Caco-2 (cell line): ENCODE measurements around the gene GZMM. TPM values are rescaled to one million over a fixed set of nuclear protein-coding genes. Genes with fewer than 3 reads are reported as not detected.

Experiments
- BruUV-seq: library from RNA; stranded (reverse); fragments of 400-500 nt; replicated peaks from 2 replicates; lab custom pipeline; 2021; lab: Mats Ljungman, UMichigan
- CTCF ChIA-PET: fragments of 300-600 bp; sonication (Branson Sonifier 250); formaldehyde crosslinking; loops from one replicate; lab custom pipeline; 2022; ENCODE audit warnings: antibody characterized with exemption; lab: Charles Lee
- POLR2A ChIA-PET: fragments of 300-600 bp; sonication (Branson Sonifier 250); formaldehyde crosslinking; loops from one replicate; lab custom pipeline; 2022; ENCODE audit warnings: antibody characterized with exemption; lab: Charles Lee
- DNase-seq, 2 experiments: peaks; one replicate each; pipeline versions ENCODE4 v3.0.0 to v3.0.0-alpha.2; 2020 to 2022
- H3K27me3 ChIP-seq: replicated peaks from 2 replicates; pipeline ENCODE4 v1.6.0; 2011; ENCODE audit warnings: low read length; ENCODE audit not compliant: control insufficient read depth, insufficient read depth
- H3K36me3 ChIP-seq: 2 replicates; pipeline ENCODE4 v1.5.1; 2011; ENCODE audit warnings: low read length; ENCODE audit not compliant: control insufficient read depth, insufficient read depth
- H3K4me1 ChIP-seq: fragments of 250-450 bp; sonication (Bioruptor Pico); 2 replicates; pipeline ENCODE4 v1.5.1; 2020; ENCODE audit warnings: mild to moderate bottlenecking
- H3K4me3 ChIP-seq: 2 replicates; pipeline ENCODE4 v1.5.1; 2011; ENCODE audit warnings: low read depth, mild to moderate bottlenecking, control low read depth, low read length
- H3K9me3 ChIP-seq: fragments of 250-450 bp; sonication (Bioruptor Pico); 2 replicates; pipeline ENCODE4 v1.5.1; 2020; ENCODE audit warnings: mild to moderate bottlenecking, moderate library complexity
- H3K27ac Mint-ChIP-seq: one replicate; pipeline ENCODE4 v1.8.0; 2022; ENCODE audit warnings: mixed read lengths; ENCODE audit not compliant: unreplicated experiment
- H3K27me3 Mint-ChIP-seq: one replicate; pipeline ENCODE4 v1.8.0; 2022; ENCODE audit warnings: mixed read lengths; ENCODE audit not compliant: insufficient read depth, unreplicated experiment
- H3K36me3 Mint-ChIP-seq: one replicate; pipeline ENCODE4 v1.8.0; 2022; ENCODE audit warnings: mild to moderate bottlenecking, mixed read lengths; ENCODE audit not compliant: insufficient read depth, unreplicated experiment
- H3K4me1 Mint-ChIP-seq: one replicate; pipeline ENCODE4 v1.8.0; 2022; ENCODE audit warnings: low read depth, mixed read lengths; ENCODE audit not compliant: unreplicated experiment
- H3K4me3 Mint-ChIP-seq: one replicate; pipeline ENCODE4 v1.8.0; 2022; ENCODE audit warnings: mild to moderate bottlenecking, moderate library complexity, mixed read lengths; ENCODE audit not compliant: unreplicated experiment
- H3K9me3 Mint-ChIP-seq: one replicate; pipeline ENCODE4 v1.8.0; 2022; ENCODE audit warnings: mixed read lengths; ENCODE audit not compliant: unreplicated experiment
- CTCF ChIP-seq, 2 experiments: fragments of 200-600 bp in 1 of 2; IDR thresholded peaks; 1 replicate in 1 of 2; 2 replicates in 1 of 2; pipeline versions ENCODE4 v1.5.1 to v1.8.0; 2011 to 2022; ENCODE audit warnings: antibody characterized with exemption in 1 of 2, control low read depth in 1 of 2, inconsistent platforms in 1 of 2, low read depth in 1 of 2, low read length in 1 of 2, mild to moderate bottlenecking in 1 of 2, moderate library complexity in 1 of 2; ENCODE audit not compliant: insufficient read depth in 1 of 2, severe bottlenecking in 1 of 2, unreplicated experiment in 1 of 2
- intact Hi-C: fragments of 100-400 bp; cut with micrococcal nuclease; formaldehyde crosslinking; loops from one replicate; pipeline ENCODE4 v1.10.0; 2022; ENCODE audit not compliant: unreplicated experiment
- total RNA-seq: library from RNA; stranded (reverse); gene quantifications from 2 replicates; pipeline ENCODE4 v1.2.3, GENCODE V29; 2022

GZMM gene
- total RNA-seq, 1 experiment from 2014 or later: not detected

GRCh38 chr19:497491-497868, 46.4 kb upstream of the GZMM start:
- Mint-ChIP-seq H3K4me1 (peaks cover 14% of the 10 kb centered on the region), H3K4me3 (peak overlapping the region; percentile 43), H3K36me3 (peaks cover 15% of the 10 kb centered on the region), H3K9me3 (peaks cover 11% of the 10 kb centered on the region), H3K27ac (no peak overlapping the region), H3K27me3 (peaks cover 5% of the 10 kb centered on the region)
- intact Hi-C loops: no loop called here
- H3K4me1 ChIP-seq: no peaks in the 10 kb centered on the region; the same call in 1 of the 2 replicates
- H3K27me3 ChIP-seq: no peaks in the 10 kb centered on the region
- H3K36me3 ChIP-seq: no peaks in the 10 kb centered on the region
- no peaks in the 10 kb centered on the region for H3K9me3 ChIP-seq
- no TSS peak for BruUV-seq
- no peak for TF ChIP-seq CTCF (IDR thresholded peaks at IDR 0.05; ENCODE audit: insufficient read depth in 1 of 2, low read depth in 1 of 2, low read length in 1 of 2, severe bottlenecking in 1 of 2, unreplicated experiment in 1 of 2)
- POLR2A ChIA-PET: no interaction called here
- CTCF ChIA-PET: interaction anchor here (0.6 to 1.6 kb wide), 3 partner anchors 9 to 756 kb away, joined by 3 to 9 read pairs (median 4); no protein-coding TSS in a partner anchor
- DNase-seq: no peak
- peak overlapping the region; percentile 40 for H3K4me3 ChIP-seq

DNA sequence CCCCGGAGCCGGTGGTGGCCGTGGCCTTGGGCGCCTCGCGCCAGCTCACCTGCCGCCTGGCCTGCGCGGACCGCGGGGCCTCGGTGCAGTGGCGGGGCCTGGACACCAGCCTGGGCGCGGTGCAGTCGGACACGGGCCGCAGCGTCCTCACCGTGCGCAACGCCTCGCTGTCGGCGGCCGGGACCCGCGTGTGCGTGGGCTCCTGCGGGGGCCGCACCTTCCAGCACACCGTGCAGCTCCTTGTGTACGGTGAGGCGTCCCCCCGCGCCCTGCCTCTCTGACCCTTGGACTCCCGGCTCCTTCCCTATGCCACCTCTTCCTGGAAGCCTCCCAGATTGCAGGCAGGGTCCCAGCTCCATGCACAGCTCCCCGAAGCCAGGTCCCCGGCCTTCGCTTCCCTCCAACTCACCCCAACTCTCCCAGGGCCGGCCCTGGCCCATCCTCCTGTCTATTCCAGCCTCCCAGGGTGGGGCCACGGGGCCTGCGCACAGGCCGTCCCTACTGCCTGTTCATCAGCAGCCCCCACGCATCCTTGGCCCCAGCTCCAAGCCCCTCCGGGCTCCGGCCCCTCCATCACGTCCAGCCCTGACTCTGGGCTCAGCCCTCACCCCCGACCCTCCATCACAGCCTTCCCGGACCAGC, 45.9 kb upstream of the GZMM start:
- BruUV-seq: no TSS peak
- no peaks in the 10 kb centered on the region for H3K27me3 ChIP-seq
- H3K4me1 ChIP-seq: no peaks in the 10 kb centered on the region; the same call in 1 of the 2 replicates
- H3K4me3 Mint-ChIP-seq: peak overlapping the region; percentile 66
- no peaks in the 10 kb centered on the region for H3K9me3 ChIP-seq
- DNase-seq: no peak
- no peaks in the 10 kb centered on the region for H3K36me3 ChIP-seq
- peaks cover 14% of the 10 kb centered on the region for H3K4me1 Mint-ChIP-seq
- ChIA-PET CTCF (interaction anchor here (0.6 to 1.6 kb wide), 3 partner anchors 9 to 755 kb away, joined by 3 to 9 read pairs (median 4); no protein-coding TSS in a partner anchor), POLR2A (no interaction called here)
- H3K9me3 Mint-ChIP-seq: peaks cover 11% of the 10 kb centered on the region
- intact Hi-C loops: no loop called here
- TF ChIP-seq CTCF (IDR thresholded peaks at IDR 0.05; ENCODE audit: insufficient read depth in 1 of 2, low read depth in 1 of 2, low read length in 1 of 2, severe bottlenecking in 1 of 2, unreplicated experiment in 1 of 2): no peak
- peaks cover 12% of the 10 kb centered on the region for H3K36me3 Mint-ChIP-seq
- peaks cover 5% of the 10 kb centered on the region for H3K27me3 Mint-ChIP-seq
- no peak overlapping the region for H3K27ac Mint-ChIP-seq
- H3K4me3 ChIP-seq: peak overlapping the region; percentile 40

- no peak for DNase-seq
- no peak overlapping the region for H3K4me3 ChIP-seq
- no peaks in the 10 kb centered on the region for H3K36me3 ChIP-seq
- peaks cover 7% of the 10 kb centered on the region for H3K36me3 Mint-ChIP-seq
- peaks cover 12% of the 10 kb centered on the region for H3K4me1 Mint-ChIP-seq
- H3K27me3 ChIP-seq: no peaks in the 10 kb centered on the region
- CTCF ChIA-PET: interaction anchor here (1.2 to 1.6 kb wide), 2 partner anchors 8 to 11 kb away, joined by 3 to 9 read pairs; no protein-coding TSS in a partner anchor
- no peak overlapping the region for H3K27ac Mint-ChIP-seq
- intact Hi-C loops: no loop called here
- POLR2A ChIA-PET: no interaction called here
- H3K9me3 Mint-ChIP-seq: peaks cover 8% of the 10 kb centered on the region
- H3K9me3 ChIP-seq: no peaks in the 10 kb centered on the region
- BruUV-seq: no TSS peak
- H3K27me3 Mint-ChIP-seq: peaks cover 5% of the 10 kb centered on the region
- H3K4me3 Mint-ChIP-seq: peak overlapping the region; percentile 66
- TF ChIP-seq CTCF (IDR thresholded peaks at IDR 0.05; ENCODE audit: insufficient read depth in 1 of 2, low read depth in 1 of 2, low read length in 1 of 2, severe bottlenecking in 1 of 2, unreplicated experiment in 1 of 2): no peak
- no peaks in the 10 kb centered on the region; the same call in 1 of the 2 replicates for H3K4me1 ChIP-seq
Observed at GRCh38 chr19:498511-498891, 45.4 kb upstream of the GZMM start.
